Superior temporal gyrus (tissue), 1 donor: ENCODE measurements around the gene FBXO8.
A peak's percentile ranks its signal among the peaks of the same experiment; 100 is the strongest.
"Not testable (repeated sequence)": the region's sequence is repeated elsewhere in the genome, so short reads cannot be mapped to it uniquely, and the experiment has no call there.

Experiments used
- DNase-seq: peaks from one replicate; pipeline ENCODE4 v3.0.0-alpha.2; 2016; ENCODE audit errors: extremely low spot score

The FBXO8 gene, protein sequence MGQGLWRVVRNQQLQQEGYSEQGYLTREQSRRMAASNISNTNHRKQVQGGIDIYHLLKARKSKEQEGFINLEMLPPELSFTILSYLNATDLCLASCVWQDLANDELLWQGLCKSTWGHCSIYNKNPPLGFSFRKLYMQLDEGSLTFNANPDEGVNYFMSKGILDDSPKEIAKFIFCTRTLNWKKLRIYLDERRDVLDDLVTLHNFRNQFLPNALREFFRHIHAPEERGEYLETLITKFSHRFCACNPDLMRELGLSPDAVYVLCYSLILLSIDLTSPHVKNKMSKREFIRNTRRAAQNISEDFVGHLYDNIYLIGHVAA

DNA sequence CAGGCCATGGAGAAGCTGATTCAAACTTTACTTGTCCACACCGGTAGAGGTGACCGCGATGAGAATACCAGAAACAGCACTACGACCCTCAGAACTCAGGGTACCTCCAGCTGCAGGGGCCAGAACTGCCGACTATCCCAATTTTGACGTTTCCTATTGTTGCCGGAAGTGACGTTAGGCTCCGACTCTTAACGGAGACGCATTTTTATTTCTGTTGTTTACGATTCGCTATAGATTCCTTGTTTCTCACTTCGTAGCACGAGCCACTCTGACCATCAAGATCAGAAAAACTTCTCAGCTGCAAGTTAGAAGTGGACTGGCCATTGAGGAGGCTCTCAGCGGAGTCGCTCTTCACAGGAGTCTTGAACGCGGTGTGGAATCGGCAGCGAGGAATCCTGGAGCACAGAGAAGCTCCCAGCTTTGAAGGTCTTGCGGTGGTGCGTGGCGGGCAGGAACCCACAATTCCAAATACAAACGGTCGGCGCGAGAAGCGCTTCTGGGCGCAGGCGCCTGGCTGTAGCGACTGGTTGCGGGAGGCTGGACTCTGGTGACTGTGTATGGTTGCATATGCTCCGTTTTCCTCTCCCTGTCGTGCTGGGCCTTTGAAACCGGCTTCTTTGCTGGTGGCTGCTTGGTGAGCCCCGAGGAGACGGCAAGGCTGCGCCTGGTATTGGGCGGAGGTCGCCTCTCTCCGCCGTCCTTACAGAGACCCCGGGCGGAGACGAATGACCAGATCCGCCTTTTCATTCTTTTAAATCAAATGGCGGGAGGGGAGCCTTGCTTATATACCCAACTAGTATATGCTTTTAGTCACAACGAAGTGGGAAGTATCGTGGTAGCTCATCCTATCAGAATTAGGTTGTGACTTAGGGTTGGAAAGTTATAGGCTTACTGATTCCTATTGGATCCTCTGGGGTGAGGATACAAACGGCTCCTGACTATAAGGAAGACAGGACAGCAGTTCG lies at the start of gene FBXO8, which contains the start of gene CEP44:
FBXO8 (minus strand) TSS at position 161 of the 965 bp plus-strand sequence. CDS start 20,575 bp downstream, outside the sequence.
CEP44 (plus strand) TSS at position 405 of the 965 bp plus-strand sequence. CDS start 15,211 bp downstream, outside the sequence.
- peak; percentile 96 for DNase-seq

DNA sequence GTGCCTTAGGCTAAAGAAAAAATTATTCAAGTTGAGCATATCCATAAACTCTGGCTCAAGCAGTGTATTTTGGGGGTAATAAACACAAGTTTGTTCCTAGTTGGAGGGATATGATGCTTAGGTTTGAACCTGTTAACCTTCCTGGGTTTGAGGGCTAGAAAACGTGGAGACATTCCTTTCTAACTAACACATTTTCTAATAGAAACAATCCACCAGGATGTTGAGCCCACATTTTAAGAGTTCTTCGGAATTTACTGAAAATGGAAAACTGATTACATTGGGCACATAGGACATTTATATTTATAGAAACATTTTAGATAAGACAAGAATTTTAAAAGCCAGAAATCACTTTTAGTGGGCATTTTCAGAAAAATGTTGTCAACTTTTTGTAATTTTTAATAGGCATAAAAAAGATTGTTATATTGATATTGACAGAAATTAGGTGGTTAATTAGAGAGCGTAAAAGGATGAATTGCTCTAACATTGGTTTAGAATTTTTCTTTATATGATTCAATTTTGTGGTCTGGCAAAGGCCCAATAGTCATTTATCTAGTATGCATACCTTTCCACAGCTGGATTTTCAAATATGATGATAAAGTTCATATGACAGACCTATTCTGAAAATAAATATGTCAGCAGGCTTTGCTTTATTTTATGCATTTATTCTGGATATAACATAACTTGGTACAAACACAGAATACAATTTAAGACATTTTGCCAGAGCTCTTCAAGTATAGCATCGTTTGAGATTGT lies 49.5 kb upstream of the FBXO8 start:
- DNase-seq = no peak

DNA sequence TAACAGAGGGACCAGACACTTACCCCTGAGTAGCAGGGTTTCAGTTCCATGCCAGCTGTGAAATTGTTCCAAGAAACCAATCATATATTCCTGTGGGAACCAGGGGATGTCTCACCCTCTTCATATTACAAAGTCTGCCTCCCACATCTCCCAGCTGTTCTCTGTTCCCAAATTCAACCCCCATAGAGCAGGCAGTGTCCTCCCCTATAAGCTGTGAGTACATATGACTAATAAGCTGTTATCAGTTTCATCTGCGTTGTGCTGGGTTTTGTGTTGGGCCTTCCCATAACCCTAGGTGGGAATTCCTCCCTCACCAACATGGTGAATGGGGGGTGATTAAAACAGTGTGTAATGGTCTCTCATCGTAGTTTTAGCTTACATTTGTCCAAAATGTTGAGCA lies 41.3 kb upstream of the FBXO8 start:
- DNase-seq = no peak

DNA sequence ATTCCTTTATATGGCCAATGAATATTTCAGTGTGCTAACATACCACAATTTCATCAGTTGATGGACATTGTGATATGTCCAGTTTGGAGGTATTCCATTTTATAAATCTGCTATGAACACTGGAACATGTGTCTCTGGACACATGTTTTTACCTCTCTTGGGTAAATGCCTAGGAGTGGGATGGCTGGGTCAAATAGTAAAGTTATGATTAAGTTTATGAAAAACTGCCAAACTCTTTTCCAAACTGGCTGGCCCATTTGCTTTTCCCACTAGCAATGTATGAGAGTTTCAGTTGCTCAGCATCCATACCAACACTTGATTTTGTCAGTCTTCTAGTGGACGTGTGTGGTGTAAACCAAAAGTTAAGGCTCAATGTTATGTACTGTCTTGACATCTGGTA lies 40.8 kb upstream of the FBXO8 start:
- no peak for DNase-seq

DNA sequence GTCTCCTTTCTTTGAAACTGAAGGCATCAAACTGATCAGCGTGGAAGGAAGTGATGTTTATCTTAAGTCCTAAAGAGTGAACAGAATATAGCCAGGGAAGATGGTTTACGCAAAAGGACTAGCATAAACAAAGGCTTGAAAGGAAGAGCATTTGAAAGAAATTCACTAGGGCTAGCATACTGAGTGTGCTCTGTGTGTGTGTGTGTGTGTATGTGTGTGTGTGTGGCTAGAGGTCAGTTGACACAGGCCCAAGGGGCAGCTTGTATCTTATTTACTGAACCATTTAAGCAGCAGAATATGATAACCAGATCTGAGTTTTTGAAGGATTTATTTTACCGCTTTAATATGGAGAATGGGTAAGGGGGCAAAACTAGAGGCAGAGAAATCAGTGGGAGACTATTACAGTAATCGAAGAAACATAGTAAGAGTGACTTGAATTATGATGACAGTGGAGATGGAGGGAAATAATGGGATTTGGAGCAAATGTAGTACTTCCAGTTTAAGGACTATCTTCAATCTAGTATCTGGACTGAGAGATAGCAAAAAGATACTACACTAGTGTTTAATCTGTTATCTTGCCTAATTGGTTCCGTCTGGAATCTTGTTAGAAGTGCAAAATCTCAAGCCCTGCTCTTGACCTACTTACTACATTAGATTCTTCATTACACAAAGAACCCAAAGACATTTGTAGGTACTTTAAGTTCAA lies 37.2 kb upstream of the FBXO8 start:
- DNase-seq = no peak

DNA sequence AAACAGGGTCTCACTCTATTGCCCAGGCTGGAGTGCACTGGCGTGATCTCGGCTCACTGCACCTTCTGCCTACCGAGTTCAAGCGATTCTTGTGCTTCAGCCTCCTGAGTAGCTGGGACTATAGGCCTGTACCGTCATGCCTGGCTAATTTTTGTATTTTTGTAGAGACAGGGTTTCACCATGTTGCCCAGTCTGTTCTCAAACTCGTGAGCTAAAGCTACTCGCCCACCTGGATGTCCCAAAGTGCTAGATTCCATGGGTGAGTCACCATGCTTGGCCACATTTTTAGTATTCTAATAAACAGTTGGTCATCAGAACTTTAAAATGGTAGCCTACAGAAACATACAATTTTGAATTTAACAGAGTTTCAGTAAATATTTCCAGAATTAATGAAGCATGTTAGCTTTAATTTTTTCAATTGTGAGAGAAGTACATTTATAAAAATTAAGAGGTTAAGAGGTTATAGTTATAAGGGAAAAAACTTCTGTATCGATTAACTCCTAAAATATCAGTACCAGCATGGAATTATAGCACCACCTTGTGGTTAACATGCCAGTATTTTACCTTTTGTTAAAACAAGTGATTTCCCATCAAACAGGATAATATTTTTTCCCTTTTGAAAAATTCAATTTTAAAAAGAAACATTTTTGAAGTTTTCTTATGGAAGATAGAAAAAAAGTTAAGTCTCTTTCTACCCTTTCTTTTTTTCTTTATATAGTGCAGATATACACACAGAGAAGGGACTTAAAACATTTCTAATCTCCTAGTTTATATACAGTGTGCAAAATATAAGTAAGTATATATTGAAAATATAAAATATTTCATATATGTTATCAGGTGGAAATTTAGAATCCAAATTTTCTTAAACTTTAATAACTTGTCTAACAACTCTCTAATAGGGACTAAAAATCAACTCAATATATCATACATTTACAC lies 35.6 kb upstream of the FBXO8 start:
- peak; percentile 73 for DNase-seq

DNA sequence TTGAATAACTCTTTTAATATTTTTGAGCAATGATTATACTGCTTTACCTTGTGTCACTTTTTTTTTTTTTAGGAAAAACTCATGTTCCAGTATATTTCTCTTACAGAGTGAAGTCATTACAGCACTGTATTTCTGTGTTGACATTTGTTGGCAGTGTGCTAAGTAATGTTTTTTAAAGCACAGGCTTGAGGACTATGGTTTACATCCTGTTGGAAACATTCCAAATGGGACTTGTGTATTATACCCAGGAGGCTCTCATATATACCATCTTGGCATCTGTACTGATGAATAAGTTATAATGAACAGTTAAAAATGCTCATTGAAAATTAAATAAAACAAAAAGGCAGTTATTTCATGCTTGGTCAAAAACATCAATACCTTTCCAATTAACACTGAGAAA lies 34.1 kb upstream of the FBXO8 start:
- no peak for DNase-seq

DNA sequence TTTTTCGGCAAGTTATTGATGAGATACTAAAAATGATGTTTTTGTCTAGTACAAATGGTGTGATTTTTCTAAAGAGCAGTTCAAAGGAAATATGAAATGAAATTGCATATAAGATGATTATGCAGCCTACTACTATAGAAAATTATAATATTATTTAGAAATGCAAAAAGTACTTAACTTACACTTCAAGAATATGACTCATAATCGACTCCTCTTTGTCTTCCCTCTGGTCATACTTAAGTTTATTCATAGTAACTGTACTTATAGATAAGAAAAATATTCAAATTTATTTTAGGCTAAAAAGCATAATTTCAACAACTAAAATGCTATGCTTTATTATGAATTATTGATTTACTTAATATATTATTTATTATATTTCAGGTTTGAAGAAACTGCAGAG lies 33.5 kb upstream of the FBXO8 start:
- no peak for DNase-seq

DNA sequence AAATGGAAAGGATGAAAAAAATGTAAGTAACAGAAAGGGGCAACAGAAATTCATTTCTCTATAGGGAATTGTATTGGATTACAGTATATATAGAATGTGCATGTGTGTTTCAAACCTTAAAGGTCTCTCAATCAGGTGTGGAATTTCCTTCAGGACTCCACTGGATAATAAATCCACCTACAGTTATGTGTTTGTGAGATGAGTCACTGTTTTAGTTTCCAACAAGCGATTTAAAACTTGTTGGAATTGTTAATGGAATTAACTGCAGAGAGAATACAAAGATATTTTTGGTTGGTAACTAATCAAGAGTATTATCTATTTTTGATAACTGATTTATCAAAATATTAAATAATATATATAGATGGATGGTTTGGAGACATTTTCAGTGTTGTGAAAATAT lies 33.1 kb upstream of the FBXO8 start:
- no peak for DNase-seq

DNA sequence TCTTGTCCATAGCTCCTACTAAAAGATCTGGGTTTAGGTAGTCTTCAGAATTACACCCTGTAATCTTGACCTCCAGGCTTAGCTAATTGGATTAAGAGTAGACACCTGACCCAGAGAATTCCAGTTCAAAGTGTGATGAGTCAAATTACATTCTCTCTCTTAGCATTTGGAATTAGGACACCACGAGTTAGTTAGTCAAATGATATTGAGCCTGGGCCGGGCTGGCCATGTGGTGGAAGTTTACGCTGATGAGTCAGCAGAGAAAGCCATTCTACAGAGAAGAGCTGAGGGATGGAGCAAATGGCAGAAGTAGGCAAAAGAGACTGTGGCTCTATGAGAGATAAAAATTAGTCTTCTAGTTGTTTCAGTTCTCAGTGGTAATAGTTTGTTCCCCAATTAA lies 31.3 kb upstream of the FBXO8 start:
- no peak for DNase-seq

DNA sequence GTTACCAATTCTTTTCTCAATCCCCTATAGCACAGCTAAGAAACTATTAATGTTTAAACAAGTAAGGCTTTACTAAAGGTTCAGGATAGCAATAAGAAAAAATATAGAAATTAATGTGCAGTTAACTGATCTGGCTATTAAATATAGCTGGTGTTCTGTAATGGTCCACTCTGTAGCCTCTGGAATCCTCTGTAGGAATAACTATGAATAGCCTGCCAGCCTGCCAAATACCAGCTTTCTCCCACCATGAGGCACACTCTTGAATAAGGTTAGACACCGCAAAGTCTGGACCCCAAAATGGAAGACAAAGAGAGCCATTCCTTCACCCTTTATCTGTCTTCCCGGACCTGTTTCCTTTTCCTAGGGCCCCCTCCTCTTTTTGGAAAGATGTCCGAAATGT lies 30.8 kb upstream of the FBXO8 start:
- DNase-seq = no peak

DNA sequence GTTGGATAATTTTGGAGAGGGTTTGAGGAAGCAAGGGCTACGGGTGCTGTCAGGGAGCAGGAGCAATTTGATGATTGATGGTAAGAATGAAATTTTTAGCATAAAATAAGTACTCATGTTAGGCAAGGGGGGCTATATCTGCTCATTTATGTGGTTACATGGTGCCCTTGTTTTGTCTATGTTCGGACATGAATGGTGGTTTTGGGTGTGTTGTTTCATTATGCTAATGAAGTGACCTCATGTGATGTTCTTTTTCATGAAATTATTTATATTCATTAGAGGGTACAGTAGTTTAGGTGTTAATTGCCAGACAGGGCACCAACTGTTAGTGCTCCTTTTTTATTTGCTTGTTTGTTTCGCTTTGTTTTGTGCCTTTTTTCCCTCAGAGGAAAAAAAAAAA lies 29.5 kb upstream of the FBXO8 start:
- DNase-seq = no peak

DNA sequence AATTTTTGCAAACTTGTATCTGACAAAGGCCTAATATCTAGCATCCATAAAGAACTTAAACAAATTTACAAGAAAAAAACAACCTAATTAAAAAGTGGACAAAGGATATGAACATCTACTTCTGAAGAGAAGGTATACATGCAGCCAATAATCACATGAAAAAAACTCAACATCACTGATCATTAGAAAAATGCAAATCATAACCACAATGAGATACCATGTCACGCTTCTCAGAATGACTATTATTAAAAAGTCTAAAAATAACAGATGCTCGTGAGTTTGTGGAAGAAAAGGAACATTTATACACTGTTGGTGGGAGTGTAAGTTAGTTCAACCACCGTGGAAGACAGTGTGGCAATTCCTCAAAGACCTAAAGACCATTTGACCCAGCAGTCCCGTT lies 24.2 kb upstream of the FBXO8 start:
- DNase-seq = no peak

DNA sequence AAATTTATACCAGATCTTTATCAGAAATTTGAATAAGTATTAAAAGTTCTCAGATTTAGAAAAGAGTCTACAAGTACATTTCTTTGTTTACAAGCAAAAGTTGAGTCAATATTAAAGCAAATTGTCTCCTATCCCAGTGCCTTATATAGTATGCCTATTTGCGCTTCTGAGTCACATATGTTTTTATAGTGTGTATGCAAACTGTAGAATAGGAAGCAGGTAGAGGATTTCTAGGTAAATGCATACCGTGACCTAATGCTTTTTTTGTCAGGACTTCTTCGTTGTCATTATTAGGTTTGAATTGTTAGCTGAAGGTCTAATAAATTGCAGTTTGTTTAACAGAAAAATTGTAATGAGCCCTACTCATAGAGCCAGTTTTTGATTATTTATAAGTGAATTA lies 22.5 kb upstream of the FBXO8 start:
- no peak for DNase-seq

DNA sequence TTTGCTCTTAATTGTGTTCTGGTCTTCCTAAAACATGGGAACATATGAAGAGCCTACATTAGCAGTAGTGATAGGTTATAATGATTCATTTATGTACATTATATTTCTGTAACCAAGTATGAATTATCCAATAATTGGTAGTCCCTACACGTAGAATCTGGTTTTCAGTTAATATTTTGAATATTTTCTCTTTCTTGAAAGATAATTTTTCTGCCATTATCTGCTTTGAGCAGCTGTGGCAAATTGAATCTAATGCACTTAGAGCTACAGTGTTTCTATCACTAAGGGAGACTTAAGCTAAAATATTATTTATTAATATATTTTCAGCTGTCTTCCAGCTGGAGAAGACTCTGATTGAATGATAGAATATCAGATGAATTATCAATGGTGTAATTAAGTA lies 21.2 kb upstream of the FBXO8 start:
- DNase-seq = no peak

DNA sequence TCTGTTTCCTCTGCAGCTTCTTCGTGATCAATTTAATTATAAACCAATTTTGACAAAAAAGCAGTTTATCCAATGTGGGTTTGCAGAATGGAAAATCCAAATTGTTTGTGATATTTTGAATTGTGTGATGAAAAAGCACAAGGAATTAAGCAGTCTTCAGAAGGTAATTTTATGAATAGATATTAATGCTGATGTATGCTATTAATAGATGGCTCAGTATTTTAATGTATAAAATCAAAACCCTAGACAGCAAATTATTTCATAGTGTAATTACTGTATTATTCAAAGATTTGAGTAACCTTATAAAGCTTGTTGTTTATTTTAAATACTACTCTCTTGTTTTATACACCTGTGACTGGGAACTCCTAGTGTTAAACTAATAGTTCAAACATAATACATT lies 20.2 kb upstream of the FBXO8 start:
- DNase-seq = no peak

DNA sequence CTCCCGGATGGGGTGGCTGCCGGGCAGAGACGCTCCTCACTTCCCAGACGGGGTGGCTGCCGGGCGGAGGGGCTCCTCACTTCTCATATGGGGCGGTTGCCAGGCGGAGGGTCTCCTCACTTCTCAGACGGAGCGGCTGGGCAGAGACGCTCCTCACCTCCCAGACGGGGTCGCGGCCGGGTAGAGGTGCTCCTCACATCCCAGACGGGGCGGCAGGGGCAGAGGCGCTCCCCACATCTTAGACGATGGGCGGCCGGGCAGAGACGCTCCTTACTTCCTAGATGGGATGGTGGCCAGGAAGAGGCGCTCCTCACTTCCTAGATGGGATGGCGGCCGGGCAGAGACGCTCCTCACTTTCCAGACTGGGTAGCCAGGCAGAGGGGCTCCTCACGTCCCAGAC lies 11.7 kb upstream of the FBXO8 start:
- not testable (repeated sequence) for DNase-seq

DNA sequence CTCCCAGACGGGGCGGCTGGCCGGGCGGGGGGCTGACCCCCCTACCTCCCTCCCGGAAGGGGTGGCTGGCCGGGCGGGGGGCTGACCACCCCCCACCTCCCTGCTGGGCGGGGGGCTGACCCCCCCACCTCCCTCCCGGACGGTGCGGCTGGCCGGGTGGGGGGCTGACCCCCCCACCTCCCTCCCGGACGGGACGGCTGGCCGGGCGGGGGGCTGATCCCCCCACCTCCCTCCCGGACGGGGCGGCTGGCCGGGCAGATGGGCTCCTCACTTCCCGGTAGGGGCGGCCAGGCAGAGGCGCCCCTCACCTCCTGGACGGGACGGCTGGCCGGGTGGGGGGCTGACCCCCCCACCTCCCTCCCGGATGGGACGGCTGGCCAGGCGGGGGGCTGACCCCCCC lies 11.2 kb upstream of the FBXO8 start:
- not testable (repeated sequence) for DNase-seq

DNA sequence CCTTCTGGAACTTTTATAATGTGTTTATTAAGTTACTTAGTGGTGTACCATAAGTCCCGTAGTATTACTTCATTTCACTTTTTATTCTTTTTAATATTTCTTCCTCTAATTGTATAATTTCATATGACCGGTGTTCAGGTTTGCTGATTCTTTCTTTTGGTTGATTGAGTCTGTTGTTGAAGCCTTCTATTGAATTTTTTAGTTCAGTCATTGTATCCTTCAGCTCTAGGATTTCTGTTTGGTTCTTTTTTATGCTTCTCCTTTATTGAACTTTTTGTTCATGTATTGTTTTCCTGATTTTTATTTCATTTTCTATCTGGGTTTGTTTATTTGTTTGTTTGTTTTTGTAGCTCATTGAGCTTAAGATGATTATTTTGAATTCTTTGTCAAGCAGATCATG lies 9.0 kb upstream of the FBXO8 start:
- no peak for DNase-seq

DNA sequence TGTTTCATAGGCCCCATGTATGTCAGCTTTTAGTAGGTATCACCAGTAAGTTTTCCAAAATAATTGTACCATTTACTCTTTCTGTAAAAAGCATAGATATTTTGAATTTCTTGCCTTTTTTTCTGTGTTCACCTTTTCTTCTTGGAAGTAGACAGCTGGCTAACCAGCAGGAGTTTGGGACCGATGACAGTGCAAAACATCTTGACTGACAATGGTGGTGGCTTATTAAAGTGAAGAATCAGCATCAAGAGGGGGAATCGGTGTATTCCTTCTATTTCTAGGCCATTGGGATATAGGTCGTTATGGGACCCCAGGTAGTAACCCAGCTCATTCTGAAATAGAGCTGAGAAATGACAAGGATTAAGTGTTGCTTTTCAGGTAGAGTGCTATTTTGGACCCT lies 3.4 kb upstream of the FBXO8 start:
- DNase-seq = no peak
